Endothelial cell of umbilical vein (primary cell): ENCODE results near the gene SPINK13. TPM values are rescaled to one million over a fixed set of nuclear protein-coding genes. Genes with fewer than 3 reads are reported as not detected.

ENCODE experiments used
- BruUV-seq: library from RNA; stranded (reverse); fragments of 400-500 nt; replicated peaks from 2 replicates; lab custom pipeline; 2021; lab: Mats Ljungman, UMichigan
- CTCF ChIA-PET: fragments of 300-600, 350-600 bp; sonication (Branson Sonifier 250); formaldehyde crosslinking; loops from one replicate; lab custom pipeline; 2021; ENCODE audit warnings: antibody characterized with exemption, inconsistent platforms; lab: Charles Lee
- POLR2A ChIA-PET: fragments of 300-600, 350-600 bp; sonication (Branson Sonifier 250); formaldehyde crosslinking; loops from one replicate; lab custom pipeline; 2021; ENCODE audit warnings: antibody characterized with exemption, inconsistent platforms; lab: Charles Lee
- DNase-seq: peaks from one replicate; pipeline ENCODE4 v3.0.0-alpha.2; 2011; ENCODE audit warnings: low read depth, low spot score
- FAIRE-seq: peaks from 2 replicates; lab custom pipeline; 2011; peaks lifted over from hg19 to GRCh38; lab: Jason Lieb, UNC
- H2AFZ ChIP-seq: 2 replicates; pipeline ENCODE4 v1.6.0; 2012; ENCODE audit warnings: low read depth, low read length, control low read depth, inconsistent platforms
- H3K27ac ChIP-seq: 2 replicates; pipeline ENCODE4 v1.5.1; 2011; ENCODE audit warnings: low read depth, mild to moderate bottlenecking, control low read depth, low read length, moderate library complexity; ENCODE audit not compliant: insufficient read depth
- H3K27me3 ChIP-seq, 2 experiments: 2 replicates each; pipeline versions ENCODE4 v1.6.0 to v1.6.1; 2011; ENCODE audit warnings: low read length in 2 of 2, mixed read lengths in 1 of 2; ENCODE audit not compliant: control insufficient read depth in 2 of 2, insufficient read depth in 2 of 2
- H3K36me3 ChIP-seq, 2 experiments: 2 replicates in 1 of 2; 3 replicates in 1 of 2; pipeline ENCODE4 v1.5.1; 2011; ENCODE audit warnings: low read length in 2 of 2, mild to moderate bottlenecking in 1 of 2, moderate library complexity in 1 of 2; ENCODE audit not compliant: control insufficient read depth in 2 of 2, insufficient read depth in 2 of 2; ENCODE audit errors: extremely low read depth in 1 of 2
- H3K4me1 ChIP-seq: 3 replicates; pipeline ENCODE4 v1.5.1; 2011; ENCODE audit warnings: mild to moderate bottlenecking, low read length; ENCODE audit not compliant: control insufficient read depth, insufficient read depth; ENCODE audit errors: extremely low read depth
- H3K4me2 ChIP-seq: 2 replicates; pipeline ENCODE4 v1.6.1; 2011; ENCODE audit warnings: low read length, control low read depth, mixed read lengths; ENCODE audit not compliant: insufficient read depth
- H3K4me3 ChIP-seq, 3 experiments: fragments of 200-600 bp in 1 of 3; sonication (generic), shearing (Covaris generic) in 1 of 3; replicated peaks in 1 of 3; 2 replicates each; pipeline ENCODE4 v1.5.1; 2011 to 2016; ENCODE audit warnings: control low read depth in 3 of 3, low read length in 3 of 3, mild to moderate bottlenecking in 2 of 3, inconsistent platforms in 1 of 3, low read depth in 1 of 3, moderate library complexity in 1 of 3; ENCODE audit not compliant: insufficient read depth in 1 of 3
- H3K79me2 ChIP-seq: 2 replicates; pipeline ENCODE4 v1.6.0; 2012; ENCODE audit warnings: low read length, inconsistent platforms; ENCODE audit not compliant: control insufficient read depth, insufficient read depth
- H3K9ac ChIP-seq: replicated peaks from 2 replicates; pipeline ENCODE3; 2011; ENCODE audit warnings: low read length, control low read depth; ENCODE audit not compliant: insufficient read depth; ENCODE audit errors: extremely low read depth
- H3K9me1 ChIP-seq: replicated peaks from 3 replicates; pipeline ENCODE4 v1.6.0; 2011; ENCODE audit warnings: mild to moderate bottlenecking, low read length; ENCODE audit not compliant: control insufficient read depth, insufficient read depth; ENCODE audit errors: extremely low read depth
- H3K9me3 ChIP-seq: replicated peaks from 2 replicates; pipeline ENCODE4 v1.5.1; 2012; ENCODE audit warnings: low read length, inconsistent platforms; ENCODE audit not compliant: control insufficient read depth, insufficient read depth
- H4K20me1 ChIP-seq: replicated peaks from 2 replicates; pipeline ENCODE3; 2011; ENCODE audit warnings: mild to moderate bottlenecking, low read length; ENCODE audit not compliant: control insufficient read depth, insufficient read depth; ENCODE audit errors: extremely low read depth
- EZH2 ChIP-seq: IDR thresholded peaks from 2 replicates; pipeline ENCODE4 v1.6.1; 2012; ENCODE audit warnings: borderline replicate concordance, low read depth, mild to moderate bottlenecking, moderate library complexity, low read length, inconsistent platforms; ENCODE audit not compliant: severe bottlenecking
- FOS ChIP-seq: IDR thresholded peaks from 2 replicates; pipeline ENCODE4 v1.6.1; 2011; ENCODE audit warnings: mild to moderate bottlenecking, low read length, moderate library complexity, borderline replicate concordance; ENCODE audit not compliant: insufficient read depth
- GATA2 ChIP-seq: IDR thresholded peaks from 2 replicates; pipeline ENCODE4 v1.7.0; 2011; ENCODE audit warnings: low read depth, mild to moderate bottlenecking, moderate library complexity, mixed read lengths, low read length; ENCODE audit not compliant: insufficient read length, insufficient read depth
- JUN ChIP-seq: IDR thresholded peaks from 2 replicates; pipeline ENCODE4 v1.6.1; 2011; ENCODE audit warnings: borderline replicate concordance, low read depth; ENCODE audit not compliant: insufficient read length, insufficient read depth
- MAX ChIP-seq: IDR thresholded peaks from 2 replicates; pipeline ENCODE4 v1.6.1; 2011; ENCODE audit not compliant: insufficient read depth, insufficient read length
- MYC ChIP-seq: IDR thresholded peaks from one replicate; pipeline ENCODE4 v1.6.1; 2011; ENCODE audit warnings: mild to moderate bottlenecking, low read depth, low read length
- POLR2A ChIP-seq: IDR thresholded peaks from 2 replicates; pipeline ENCODE4 v1.6.1; 2012; ENCODE audit warnings: low read depth, mild to moderate bottlenecking, control low read depth, low read length
- POLR2AphosphoS5 ChIP-seq: IDR thresholded peaks from 2 replicates; pipeline ENCODE4 v1.6.1; 2012; ENCODE audit warnings: low read depth, mild to moderate bottlenecking, control low read depth, low read length, moderate library complexity; ENCODE audit not compliant: insufficient read depth
- dilution Hi-C: fragments of 300-500 bp; cut with MboI; formaldehyde crosslinking; loops from one replicate; pipeline ENCODE4 v1.15.0; 2019; ENCODE audit warnings: low sequenced_read_pairs; ENCODE audit not compliant: extremely low pct_ligation_motif_present
- intact Hi-C: fragments of 100-400 bp; cut with micrococcal nuclease; formaldehyde crosslinking; loops from one replicate; pipeline ENCODE4 v1.10.0; 2022
- polyA plus RNA-seq, 4 experiments: library from polyadenylated mRNA; depleted of rRNA in 3 of 4; stranded (reverse) in 3 of 4; unstranded in 1 of 4; fragments of >200 nt; gene quantifications; 2 replicates each; pipeline versions ENCODE4 v1.2.1 to v1.2.3, GENCODE V29; 2011 to 2012; ENCODE audit warnings: missing spikeins in 1 of 4
- total RNA-seq: library from RNA; stranded (reverse); gene quantifications from 2 replicates; pipeline ENCODE4 v1.2.3, GENCODE V29; 2021
- TF ChIP-seq, protein P1 (sequence below), 2 donors: IDR thresholded peaks; 1 replicate in 1 of 2; 2 replicates in 1 of 2; pipeline ENCODE4 v1.5.1; 2011; ENCODE audit warnings: low read length in 2 of 2, mild to moderate bottlenecking in 2 of 2, moderate library complexity in 2 of 2, control low read depth in 1 of 2, inconsistent platforms in 1 of 2, low read depth in 1 of 2; ENCODE audit not compliant: insufficient read depth in 1 of 2; ENCODE audit errors: extremely low read depth in 1 of 2

The SPINK13 gene
- total and polyA plus RNA-seq, 2 donors (not counting 3 experiments of a cell fraction or from before 2014, with no cell fraction given): not detected

DNA sequence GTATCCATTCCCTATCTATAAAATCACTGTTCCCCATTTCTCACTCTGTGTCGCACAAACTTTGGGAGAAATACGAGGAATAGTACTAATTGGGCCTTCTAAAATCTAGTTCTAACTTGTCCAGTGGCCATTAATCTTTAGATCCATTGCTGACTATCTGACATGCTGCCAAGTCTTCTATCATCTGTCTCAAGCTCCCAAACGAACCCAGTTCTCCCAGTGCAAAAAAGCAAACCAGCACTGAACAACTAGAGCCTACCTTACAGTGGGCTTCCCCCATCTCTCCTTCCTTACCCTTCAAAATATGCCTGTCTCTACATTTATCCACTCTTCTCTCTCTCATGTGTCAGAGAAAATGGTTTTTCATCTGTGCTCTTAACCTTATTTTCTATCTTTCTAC lies 40.4 kb downstream of the SPINK13 start:
- intact Hi-C loops: no loop called here

More for the DNA sequence above, 40.4 kb downstream of the SPINK13 start:
- TF ChIP-seq JUN: no peak
- no peak for TF ChIP-seq POLR2A
- TF ChIP-seq GATA2: no peak
- no peak for TF ChIP-seq POLR2AphosphoS5
- TF ChIP-seq, protein P1, sequence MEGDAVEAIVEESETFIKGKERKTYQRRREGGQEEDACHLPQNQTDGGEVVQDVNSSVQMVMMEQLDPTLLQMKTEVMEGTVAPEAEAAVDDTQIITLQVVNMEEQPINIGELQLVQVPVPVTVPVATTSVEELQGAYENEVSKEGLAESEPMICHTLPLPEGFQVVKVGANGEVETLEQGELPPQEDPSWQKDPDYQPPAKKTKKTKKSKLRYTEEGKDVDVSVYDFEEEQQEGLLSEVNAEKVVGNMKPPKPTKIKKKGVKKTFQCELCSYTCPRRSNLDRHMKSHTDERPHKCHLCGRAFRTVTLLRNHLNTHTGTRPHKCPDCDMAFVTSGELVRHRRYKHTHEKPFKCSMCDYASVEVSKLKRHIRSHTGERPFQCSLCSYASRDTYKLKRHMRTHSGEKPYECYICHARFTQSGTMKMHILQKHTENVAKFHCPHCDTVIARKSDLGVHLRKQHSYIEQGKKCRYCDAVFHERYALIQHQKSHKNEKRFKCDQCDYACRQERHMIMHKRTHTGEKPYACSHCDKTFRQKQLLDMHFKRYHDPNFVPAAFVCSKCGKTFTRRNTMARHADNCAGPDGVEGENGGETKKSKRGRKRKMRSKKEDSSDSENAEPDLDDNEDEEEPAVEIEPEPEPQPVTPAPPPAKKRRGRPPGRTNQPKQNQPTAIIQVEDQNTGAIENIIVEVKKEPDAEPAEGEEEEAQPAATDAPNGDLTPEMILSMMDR (IDR thresholded peaks at IDR 0.05; ENCODE audit: extremely low read depth in 1 of 2, insufficient read depth in 1 of 2, low read depth in 1 of 2, low read length in 2 of 2): no peak
- TF ChIP-seq EZH2: no peak
- no peak for TF ChIP-seq MAX
- TF ChIP-seq FOS: no peak
- no peak for TF ChIP-seq MYC
- Histone ChIP-seq H3K9me3 (no peaks in the 10 kb centered on the region), H3K9me1 (no peaks in the 10 kb centered on the region), H3K27ac (no peak overlapping the region), H3K4me3 (no peak overlapping the region), H3K9ac (no peak overlapping the region), H3K79me2 (no peaks in the 10 kb centered on the region), H3K36me3 (no peaks in the 10 kb centered on the region), H3K4me2 (no peak overlapping the region), H2AFZ (no peak overlapping the region), H3K27me3 (no peaks in the 10 kb centered on the region), H3K4me1 (no peaks in the 10 kb centered on the region), H4K20me1 (no peaks in the 10 kb centered on the region)
- dilution Hi-C loops: no loop called here
- BruUV-seq: no TSS peak
- ChIA-PET POLR2A (no interaction called here), CTCF (interaction anchor here (1.7 kb wide), 1 partner anchor 18 kb away, joined by 4 read pairs; no protein-coding TSS in a partner anchor)
- no peak for DNase-seq
- FAIRE-seq: no peak
